ENCODE data around the gene IFNA16. TPM values are rescaled to one million over a fixed set of nuclear protein-coding genes. Genes with fewer than 3 reads are reported as not detected.
A peak's percentile ranks its signal among the peaks of the same experiment; 100 is the strongest.
"Not testable (repeated sequence)": the region's sequence is repeated elsewhere in the genome, so short reads cannot be mapped to it uniquely, and the experiment has no call there.

IFNA16 gene
- total and polyA plus RNA-seq, 2 experiments from 2014 or later = not detected

DNA sequence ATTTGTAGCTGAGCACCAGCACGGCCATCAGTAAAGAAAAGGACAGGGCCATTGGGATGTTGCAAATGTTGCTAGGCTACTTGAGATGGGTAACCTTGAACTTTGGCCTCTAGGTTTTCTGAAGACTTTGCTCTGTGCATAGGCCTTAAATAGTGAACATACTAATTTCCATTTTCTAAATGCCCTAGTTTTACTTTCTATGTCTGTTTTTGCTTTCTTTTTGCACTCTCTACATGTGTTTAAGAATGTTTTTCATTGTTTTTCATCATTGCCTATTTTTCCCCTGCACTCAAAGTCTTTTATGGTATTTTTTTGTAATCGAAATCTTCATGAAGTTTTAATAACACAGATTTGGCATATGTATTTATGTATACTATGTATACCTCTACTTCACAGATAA lies 11.0 kb upstream of the IFNA16 start, which contains the start of gene IFNA17:
TSS of gene IFNA17 (minus strand) at position 101 of the 400 bp plus-strand sequence. CDS start at position 52, 49 bp downstream.
- H3K9me3 ChIP-seq (ENCODE audit: low read depth) = no peaks in the 10 kb centered on the region

DNA sequence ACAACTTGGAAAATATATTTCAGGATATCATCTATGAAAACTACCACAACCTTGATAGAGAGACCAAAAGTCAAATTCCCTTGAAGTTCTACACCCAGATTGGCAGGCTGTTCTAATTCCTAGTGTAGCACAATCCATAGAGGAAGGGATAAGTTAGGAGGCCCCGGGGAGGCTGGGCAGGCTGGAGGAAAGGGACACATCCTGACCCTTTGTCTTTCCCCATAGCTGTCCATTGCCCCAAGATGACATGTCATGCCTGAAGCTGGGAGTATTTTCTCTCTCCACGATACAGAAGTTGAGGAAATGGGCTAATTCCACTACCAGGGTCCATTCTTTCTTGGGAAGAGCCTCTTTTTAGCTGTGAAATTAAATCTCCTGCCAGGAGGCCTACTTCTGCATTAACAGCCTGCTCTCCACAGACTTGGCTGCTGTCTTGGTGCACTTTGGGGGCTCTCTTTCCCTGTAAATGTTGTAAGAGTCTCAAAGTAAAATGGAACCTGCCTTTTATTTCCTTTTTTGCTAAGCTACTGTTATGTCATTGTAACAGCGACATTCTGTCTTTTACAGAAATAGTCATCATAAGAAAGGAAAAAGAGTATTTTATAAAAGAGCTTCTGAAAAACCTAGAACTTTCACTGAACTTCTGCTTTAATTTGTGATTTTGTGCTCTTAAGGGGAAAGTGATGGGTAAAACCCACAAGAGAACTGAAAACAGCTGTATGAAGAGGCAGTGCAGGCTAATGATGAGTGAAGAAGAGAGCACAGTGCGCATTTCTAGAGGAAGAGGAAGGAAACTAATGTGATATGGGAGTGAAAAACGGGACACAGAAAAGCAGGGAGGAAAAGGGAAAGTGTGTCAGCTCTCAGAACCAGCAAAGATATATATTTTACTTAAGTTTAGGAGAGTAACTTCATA lies 3.4 kb downstream of the IFNA16 start:
- H4K20me1 ChIP-seq (ENCODE audit: insufficient read depth, poor library complexity, severe bottlenecking); H3K4me1 ChIP-seq (ENCODE audit: insufficient read depth); DNase-seq (ENCODE audit: low spot score); H2AFZ ChIP-seq; H3K27me3 ChIP-seq; H3K27ac ChIP-seq; H3K4me3 ChIP-seq; H3K79me2 ChIP-seq; H3K9me3 ChIP-seq (ENCODE audit: low read depth); H3K36me3 ChIP-seq (replicated peaks; ENCODE audit: insufficient read depth, low read depth); H3K4me2 ChIP-seq; H3K9me2 ChIP-seq (replicated peaks; ENCODE audit: insufficient read depth): not testable (repeated sequence)
- 42% methylated on average over 5 of the region's 5 CpGs for WGBS (ENCODE audit: low lambda C conversion rate, missing lambda C conversion rate)
- TF ChIP-seq, protein P1, sequence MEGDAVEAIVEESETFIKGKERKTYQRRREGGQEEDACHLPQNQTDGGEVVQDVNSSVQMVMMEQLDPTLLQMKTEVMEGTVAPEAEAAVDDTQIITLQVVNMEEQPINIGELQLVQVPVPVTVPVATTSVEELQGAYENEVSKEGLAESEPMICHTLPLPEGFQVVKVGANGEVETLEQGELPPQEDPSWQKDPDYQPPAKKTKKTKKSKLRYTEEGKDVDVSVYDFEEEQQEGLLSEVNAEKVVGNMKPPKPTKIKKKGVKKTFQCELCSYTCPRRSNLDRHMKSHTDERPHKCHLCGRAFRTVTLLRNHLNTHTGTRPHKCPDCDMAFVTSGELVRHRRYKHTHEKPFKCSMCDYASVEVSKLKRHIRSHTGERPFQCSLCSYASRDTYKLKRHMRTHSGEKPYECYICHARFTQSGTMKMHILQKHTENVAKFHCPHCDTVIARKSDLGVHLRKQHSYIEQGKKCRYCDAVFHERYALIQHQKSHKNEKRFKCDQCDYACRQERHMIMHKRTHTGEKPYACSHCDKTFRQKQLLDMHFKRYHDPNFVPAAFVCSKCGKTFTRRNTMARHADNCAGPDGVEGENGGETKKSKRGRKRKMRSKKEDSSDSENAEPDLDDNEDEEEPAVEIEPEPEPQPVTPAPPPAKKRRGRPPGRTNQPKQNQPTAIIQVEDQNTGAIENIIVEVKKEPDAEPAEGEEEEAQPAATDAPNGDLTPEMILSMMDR (IDR thresholded peaks at IDR 0.05; ENCODE audit: poor library complexity) = peak; percentile 40

More for the DNA sequence above, 11.0 kb upstream of the IFNA16 start, which contains the start of gene IFNA17:
- WGBS (ENCODE audit: low lambda C conversion rate, missing lambda C conversion rate) = 87% methylated on average over 2 of the region's 2 CpGs
- no peak for TF ChIP-seq EZH2phosphoT487 (IDR thresholded peaks at IDR 0.05; ENCODE audit: low read depth, severe bottlenecking, unreplicated experiment)
- no peak for TF ChIP-seq EZH2 (IDR thresholded peaks at IDR 0.05; ENCODE audit: borderline replicate concordance)
- TF ChIP-seq, protein P1 (IDR thresholded peaks at IDR 0.05; ENCODE audit: poor library complexity) = no peak
- H2AFZ ChIP-seq = no peak within 1 kb of the TSS
- no peaks in the 10 kb centered on the region for H3K27me3 ChIP-seq
- no peaks in the 10 kb centered on the region for H3K9me2 ChIP-seq (replicated peaks; ENCODE audit: insufficient read depth)
- H3K4me1 ChIP-seq (ENCODE audit: insufficient read depth) = no peaks in the 10 kb centered on the region
- no peaks in the 10 kb centered on the region for H3K36me3 ChIP-seq (replicated peaks; ENCODE audit: insufficient read depth, low read depth)
- no peaks in the 10 kb centered on the region for H3K79me2 ChIP-seq
- no peak within 1 kb of the TSS for H3K4me3 ChIP-seq
- no peak for DNase-seq (ENCODE audit: low spot score)
- no peak within 1 kb of the TSS for H3K27ac ChIP-seq
- H3K4me2 ChIP-seq = no peak within 1 kb of the TSS
- H4K20me1 ChIP-seq (ENCODE audit: insufficient read depth, poor library complexity, severe bottlenecking) = no peaks in the 10 kb centered on the region

DNA sequence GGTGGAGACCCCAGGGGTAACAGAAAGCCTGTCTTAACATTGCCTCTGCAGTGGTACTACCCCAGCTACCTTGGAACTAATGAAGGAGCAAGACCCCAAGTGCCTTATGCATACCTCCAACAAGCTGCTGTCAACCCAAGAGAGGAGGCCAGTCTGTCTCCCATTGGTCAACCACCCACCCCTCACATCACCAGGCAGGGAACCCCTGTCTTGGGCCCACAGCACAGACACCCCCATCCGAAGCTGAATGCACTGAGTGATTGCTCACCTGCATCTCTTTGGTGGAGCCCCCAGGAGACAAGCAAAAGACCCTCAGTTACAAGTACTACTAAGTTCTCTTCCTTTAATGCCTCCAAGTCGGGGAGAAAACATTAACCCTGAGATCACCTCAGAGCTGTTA lies 5.0 kb downstream of the IFNA16 start:
- H3K27ac ChIP-seq; H3K9me3 ChIP-seq (ENCODE audit: low read depth); DNase-seq (ENCODE audit: low spot score); H4K20me1 ChIP-seq (ENCODE audit: insufficient read depth, poor library complexity, severe bottlenecking); H3K36me3 ChIP-seq (replicated peaks; ENCODE audit: insufficient read depth, low read depth); H3K27me3 ChIP-seq; H3K4me1 ChIP-seq (ENCODE audit: insufficient read depth); H3K4me3 ChIP-seq; H3K9me2 ChIP-seq (replicated peaks; ENCODE audit: insufficient read depth); H3K79me2 ChIP-seq; H3K4me2 ChIP-seq; H2AFZ ChIP-seq: not testable (repeated sequence)
- WGBS (ENCODE audit: low lambda C conversion rate, missing lambda C conversion rate) = 86% methylated on average over 2 of the region's 2 CpGs

DNA sequence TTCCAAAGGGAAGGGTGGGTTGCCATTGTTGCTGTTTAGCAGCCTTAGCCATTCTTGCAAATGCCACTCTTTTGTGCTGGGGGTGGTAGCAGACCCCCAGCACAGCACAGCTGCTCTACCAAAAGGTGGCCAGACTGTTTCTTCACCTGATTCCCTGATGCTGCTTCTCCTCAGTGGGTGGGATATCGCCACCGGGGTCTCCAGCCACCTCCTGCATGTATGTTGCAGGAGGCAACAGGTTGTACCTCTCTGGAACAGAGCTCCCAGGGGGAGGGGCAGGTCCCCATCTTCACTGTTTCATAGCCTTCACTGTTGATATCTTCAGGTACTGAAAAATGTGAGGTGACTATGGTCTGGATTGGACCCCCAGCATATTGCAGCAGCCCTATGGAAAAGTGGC lies 6.3 kb downstream of the IFNA16 start:
- H3K4me3 ChIP-seq; H3K27me3 ChIP-seq; DNase-seq (ENCODE audit: low spot score); H3K36me3 ChIP-seq (replicated peaks; ENCODE audit: insufficient read depth, low read depth); H3K9me2 ChIP-seq (replicated peaks; ENCODE audit: insufficient read depth); H3K9me3 ChIP-seq (ENCODE audit: low read depth); H3K27ac ChIP-seq; H3K4me2 ChIP-seq; H4K20me1 ChIP-seq (ENCODE audit: insufficient read depth, poor library complexity, severe bottlenecking); H3K79me2 ChIP-seq; H3K4me1 ChIP-seq (ENCODE audit: insufficient read depth); H2AFZ ChIP-seq: not testable (repeated sequence)
- 97% methylated on average over 2 of the region's 2 CpGs for WGBS (ENCODE audit: low lambda C conversion rate, missing lambda C conversion rate)
